Vagina (tissue), 2 donors: Measurements from ENCODE around the gene NTF4.
"Not testable (repeated sequence)": the region's sequence is repeated elsewhere in the genome, so short reads cannot be mapped to it uniquely, and the experiment has no call there.

Experiments
- POLR2A ChIP-seq, 2 donors: fragments of 450-650 bp; IDR thresholded peaks; one replicate each; pipeline ENCODE4 v1.6.1; 2017; ENCODE audit warnings: antibody characterized with exemption in 2 of 2, mild to moderate bottlenecking in 2 of 2, moderate library complexity in 2 of 2
- POLR2AphosphoS5 ChIP-seq, 2 donors: sonication (generic); formaldehyde crosslinking; IDR thresholded peaks; one replicate each; pipeline ENCODE4 v1.9.0; 2017; ENCODE audit warnings: antibody characterized with exemption in 2 of 2, mild to moderate bottlenecking in 2 of 2, low read depth in 1 of 2; ENCODE audit not compliant: insufficient read depth in 1 of 2
- TF ChIP-seq, protein P1 (sequence below), 3 experiments: fragments of 450-650 bp in 2 of 3; fragments of 200-600 bp in 1 of 3; sonication (generic) in 1 of 3; IDR thresholded peaks; one replicate each; pipeline ENCODE4 v1.5.1; 2017 to 2019; ENCODE audit warnings: antibody characterized with exemption in 3 of 3, mild to moderate bottlenecking in 2 of 3, moderate library complexity in 2 of 3

DNA sequence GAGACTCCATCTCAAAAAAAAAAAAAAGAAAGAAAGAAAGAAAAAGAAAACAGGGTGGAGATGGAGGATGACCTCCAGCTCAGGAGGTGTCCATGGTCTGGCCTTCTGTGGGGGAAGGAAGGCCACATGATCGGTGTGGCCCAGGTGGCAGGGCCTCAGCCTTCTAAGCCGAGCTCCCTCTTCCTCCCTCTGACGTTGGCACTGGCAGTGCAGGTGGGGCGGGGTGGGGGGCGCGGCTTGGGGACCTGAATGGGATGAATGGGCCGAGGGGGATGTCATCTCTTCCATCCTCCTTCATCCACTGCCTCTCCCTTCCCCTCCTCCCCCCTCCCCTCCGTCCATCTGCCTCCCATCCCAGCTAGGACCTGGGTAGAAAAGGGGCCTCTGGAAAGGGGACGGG lies 24.9 kb downstream of the NTF4 start:
- not testable (repeated sequence) for TF ChIP-seq POLR2AphosphoS5 (IDR thresholded peaks at IDR 0.05; ENCODE audit: insufficient read depth in 1 of 2, low read depth in 1 of 2); POLR2A (IDR thresholded peaks at IDR 0.05)
- TF ChIP-seq, protein P1, sequence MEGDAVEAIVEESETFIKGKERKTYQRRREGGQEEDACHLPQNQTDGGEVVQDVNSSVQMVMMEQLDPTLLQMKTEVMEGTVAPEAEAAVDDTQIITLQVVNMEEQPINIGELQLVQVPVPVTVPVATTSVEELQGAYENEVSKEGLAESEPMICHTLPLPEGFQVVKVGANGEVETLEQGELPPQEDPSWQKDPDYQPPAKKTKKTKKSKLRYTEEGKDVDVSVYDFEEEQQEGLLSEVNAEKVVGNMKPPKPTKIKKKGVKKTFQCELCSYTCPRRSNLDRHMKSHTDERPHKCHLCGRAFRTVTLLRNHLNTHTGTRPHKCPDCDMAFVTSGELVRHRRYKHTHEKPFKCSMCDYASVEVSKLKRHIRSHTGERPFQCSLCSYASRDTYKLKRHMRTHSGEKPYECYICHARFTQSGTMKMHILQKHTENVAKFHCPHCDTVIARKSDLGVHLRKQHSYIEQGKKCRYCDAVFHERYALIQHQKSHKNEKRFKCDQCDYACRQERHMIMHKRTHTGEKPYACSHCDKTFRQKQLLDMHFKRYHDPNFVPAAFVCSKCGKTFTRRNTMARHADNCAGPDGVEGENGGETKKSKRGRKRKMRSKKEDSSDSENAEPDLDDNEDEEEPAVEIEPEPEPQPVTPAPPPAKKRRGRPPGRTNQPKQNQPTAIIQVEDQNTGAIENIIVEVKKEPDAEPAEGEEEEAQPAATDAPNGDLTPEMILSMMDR (IDR thresholded peaks at IDR 0.05) = not testable (repeated sequence)
